Stimulated activated CD8-positive, alpha-beta memory T cell treated with anti-CD3 and anti-CD28 coated beads, Interleukin-15, amount 100 ng/mL, for 48 hours (primary cell): ENCODE data around the gene PCYT1A.

Experiments used
- DNase-seq, 2 donors: peaks; one replicate each; pipeline ENCODE4 v3.0.0-alpha.2; 2020; ENCODE audit warnings: low read depth in 2 of 2

Gene PCYT1A

DNA sequence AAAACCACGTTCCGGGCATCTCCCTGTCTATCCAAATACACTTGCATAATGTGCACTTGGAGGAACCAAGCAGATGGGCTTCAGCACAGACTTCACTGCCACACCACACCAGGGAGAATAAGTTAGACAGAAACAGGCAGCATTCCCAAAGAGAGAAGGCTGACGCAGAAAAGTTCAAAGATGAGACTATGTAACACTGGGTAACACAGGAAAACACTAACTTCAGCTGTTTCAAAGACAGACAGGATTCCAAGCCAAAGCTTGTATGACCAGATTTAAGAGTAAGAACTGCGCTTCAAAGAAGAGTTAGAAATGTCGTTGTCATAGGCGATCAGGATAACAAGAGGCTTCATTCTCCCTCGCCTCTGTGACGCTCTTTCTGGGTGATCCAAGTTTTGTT lies 51.3 kb downstream of the PCYT1A start:
- DNase-seq = no peak

DNA sequence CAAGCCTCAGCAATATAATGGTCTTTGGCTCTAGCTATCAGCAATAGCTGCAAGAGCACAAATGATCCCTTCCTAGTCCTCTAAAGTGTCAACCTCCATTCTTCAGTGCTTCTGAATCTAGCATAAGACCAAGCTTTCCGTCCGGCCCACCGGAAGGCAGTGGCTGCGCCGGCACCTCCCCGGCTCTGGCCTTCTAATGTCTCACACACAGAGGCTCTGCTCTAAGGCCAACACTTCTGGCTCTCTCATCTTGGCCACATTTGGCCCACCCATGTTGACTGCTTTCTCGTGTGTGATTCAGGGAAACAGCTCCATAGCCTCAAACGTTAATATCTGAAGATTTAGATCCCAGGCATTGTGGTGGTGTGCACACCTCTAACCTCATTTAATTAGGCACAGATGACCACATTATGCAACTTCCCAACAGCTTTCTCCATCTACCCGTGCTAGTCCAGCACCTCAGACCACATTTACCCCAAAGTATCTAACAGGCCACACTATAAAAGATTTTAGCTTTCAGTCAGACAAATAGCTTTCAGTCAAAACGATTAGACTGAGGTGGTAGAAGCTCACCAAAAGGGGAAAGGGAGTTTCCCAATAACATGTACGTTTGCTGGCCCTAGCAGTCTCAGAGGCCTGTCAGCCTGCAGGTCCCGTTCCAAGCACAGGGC lies 51.9 kb downstream of the PCYT1A start:
- no peak for DNase-seq

DNA sequence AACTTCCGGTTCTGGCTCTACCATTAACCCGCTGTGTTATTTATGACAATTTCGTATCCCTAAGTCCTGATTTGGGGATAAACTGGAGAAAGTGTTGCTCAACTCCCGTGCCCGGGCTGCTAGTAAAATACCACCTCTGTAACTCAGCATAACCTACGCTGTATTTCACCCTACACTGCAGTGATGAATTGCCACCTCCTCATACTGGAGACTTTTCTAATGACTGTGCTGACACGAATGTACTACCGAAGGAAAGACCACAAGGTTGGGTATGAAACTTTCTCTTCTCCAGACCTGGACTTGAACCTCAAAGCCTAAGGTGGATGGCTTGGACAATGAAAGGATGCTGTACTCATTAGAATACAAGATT lies 54.7 kb downstream of the PCYT1A start:
- no peak for DNase-seq

DNA sequence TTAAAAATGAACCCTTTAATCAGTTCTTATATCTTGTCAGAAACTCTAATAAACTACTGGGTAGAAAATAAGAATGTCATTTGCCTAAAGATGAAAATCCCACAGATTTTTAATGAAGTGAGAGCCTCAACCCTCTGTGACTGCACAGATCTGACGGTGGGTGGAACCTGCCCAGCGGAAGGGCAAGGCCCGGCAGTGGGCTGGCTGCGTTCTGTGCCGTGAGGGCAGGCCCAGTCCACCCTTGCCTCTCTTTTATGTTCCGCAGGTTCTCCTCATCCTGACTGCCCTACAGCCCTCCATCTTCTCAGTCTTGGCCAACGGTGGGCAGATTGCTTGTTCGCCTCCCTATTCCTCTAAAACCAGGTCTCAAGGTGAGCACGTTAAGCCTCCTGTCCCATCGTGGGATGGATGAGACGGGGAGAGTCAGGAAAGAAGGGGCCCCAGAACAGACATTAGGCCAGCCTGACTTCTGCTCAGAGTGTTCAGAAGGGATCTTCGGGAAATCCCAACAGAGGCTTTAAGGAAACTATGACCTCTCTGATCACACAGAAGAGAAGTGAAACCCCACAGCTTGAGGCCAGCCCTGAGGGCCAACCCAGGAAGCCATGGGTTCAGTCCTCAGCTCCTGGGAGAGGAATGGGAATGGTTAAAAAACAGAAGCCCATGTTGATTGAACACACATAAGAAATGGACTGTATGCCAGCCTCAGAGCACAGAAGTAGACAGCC lies 55.2 kb downstream of the PCYT1A start:
- no peak for DNase-seq

DNA sequence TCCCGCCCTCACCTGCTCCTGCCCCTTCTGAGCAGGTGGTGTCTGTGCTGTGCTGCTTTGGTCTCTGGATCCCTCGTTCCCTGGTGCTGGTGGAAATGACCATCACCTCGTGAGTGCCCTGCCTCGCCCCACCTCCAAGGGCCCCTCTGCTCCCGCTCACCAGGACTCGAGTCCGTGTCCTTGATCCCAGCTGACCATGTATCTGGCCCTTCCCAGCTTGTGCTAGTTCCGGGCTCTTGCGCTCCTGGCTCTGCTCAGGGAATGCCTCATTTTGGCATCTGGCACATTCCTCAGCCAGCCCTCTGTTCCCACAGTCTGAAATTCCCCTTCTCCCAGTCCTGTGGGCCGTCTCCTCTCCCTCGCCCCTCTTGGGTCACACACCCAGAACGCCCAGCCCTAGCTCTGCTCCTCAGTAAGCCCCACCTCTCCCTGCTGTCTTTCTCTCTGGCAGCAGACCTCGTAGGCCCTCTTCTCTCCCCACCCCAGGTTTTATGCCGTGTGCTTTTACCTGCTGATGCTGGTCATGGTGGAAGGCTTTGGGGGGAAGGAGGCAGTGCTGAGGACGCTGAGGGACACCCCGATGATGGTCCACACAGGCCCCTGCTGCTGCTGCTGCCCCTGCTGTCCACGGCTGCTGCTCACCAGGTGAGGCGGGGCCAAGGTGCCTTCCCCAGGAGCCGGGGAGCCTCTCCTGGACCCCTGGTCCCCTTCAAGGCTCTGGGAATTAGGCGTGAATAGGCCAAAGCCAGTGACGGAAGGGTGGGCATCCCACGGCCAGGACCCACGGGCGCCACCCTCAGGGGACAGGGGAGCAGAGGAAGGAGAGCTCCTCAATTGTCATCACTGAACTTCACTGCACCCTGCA lies 59.7 kb downstream of the PCYT1A start:
- no peak for DNase-seq

DNA sequence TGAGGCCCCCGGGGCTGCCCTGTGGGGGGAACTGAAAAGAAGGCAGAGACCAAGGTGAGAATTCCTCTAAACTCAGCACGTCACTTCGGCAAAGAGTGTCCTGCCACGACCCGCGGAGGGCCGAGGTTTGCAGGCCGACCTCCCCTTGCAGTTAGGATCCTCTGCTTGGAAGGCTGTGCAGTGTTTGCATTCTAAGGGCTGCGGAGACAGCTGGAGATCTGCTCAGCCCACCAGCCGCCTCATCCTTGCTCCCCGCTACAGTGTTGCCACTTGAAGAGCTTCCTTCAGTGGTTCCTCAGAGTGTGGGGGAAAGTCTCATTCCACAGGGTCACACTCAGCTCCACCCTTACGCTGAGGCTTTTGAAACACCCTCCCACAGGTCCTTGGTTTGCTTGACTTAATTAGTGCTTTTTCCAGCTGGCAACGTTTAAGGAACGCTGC lies 60.4 kb downstream of the PCYT1A start:
- no peak for DNase-seq

DNA sequence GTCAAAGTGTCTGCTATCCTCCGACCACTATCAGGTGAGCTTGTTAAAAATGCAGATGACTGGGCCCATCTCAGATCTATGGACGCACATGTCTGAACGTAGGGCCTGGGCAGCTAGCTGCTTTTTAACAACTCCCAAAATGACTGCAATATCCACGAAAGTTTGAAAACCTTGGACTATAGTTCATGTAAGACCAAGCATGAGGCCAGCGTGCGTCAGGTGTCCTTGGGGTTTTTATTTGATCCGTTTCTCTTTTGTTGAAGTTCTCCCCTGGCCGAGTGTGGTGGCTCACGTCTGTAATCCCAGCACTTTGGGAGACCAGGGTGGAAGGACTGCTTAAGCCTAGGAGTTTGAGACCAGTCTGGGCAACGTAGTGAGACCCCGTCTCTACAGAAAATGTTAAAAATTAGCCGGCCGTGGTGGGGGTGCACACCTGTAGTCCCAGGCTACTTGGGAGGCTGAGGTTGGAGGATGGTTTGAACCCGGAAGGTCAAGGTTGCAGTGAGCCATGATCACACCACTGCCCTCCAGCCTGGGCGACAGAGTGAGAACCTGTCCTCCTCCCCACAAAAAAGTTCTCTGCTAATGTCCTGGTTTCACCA lies 61.7 kb downstream of the PCYT1A start:
- DNase-seq = no peak

DNA sequence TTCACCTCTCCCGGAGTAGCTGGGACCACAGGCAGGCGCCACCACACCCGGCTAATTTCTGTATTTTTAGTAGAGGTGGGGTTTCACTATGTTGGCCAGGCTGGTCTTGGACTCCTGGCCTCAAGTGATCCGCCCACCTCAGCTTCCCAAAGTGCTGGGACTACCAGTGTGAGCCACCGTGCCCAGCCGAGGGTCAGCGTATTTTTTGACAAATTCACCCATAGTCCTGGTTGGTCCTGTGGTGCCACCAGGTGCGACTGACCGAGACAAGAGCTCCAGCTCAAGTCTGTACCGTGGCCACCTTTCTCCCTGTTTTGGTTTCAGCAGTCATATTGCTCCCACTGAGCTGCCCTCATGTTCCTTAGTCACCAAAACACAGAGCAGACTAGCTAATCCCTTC lies 62.4 kb downstream of the PCYT1A start:
- DNase-seq = no peak

DNA sequence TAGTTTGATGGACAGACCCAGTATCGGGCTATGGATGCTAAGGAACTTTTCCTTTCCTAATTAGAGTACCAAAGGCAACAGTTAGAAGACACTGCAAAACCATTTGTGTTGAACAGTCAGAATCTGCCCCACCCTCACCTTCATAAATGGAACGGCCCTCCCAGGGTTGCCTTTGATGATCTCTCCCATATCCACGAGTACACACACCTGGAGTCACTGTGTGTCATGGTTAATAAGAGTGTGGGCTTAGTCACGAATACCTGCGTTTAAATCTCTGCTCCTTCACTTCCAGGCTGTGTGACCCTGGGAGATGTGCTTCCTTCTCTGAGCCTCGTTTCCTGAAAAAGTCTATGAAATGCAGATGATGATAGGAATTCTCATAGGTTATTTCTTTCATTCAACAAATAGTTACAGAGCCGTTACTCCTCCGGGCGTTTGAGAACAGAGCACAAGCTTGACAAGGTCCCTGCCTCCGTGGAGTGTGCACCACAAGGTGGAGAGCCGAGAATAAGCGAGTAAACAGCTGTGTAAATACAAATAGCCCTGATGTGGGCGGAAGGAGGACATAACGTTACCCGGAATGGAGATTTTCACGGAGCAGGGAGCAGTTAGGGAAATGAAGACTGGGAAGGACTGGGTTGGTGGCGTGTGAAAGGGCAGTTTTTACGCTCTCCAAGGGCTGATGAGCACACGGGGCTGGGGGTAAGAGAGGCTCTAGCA lies 64.5 kb downstream of the PCYT1A start:
- DNase-seq = no peak

DNA sequence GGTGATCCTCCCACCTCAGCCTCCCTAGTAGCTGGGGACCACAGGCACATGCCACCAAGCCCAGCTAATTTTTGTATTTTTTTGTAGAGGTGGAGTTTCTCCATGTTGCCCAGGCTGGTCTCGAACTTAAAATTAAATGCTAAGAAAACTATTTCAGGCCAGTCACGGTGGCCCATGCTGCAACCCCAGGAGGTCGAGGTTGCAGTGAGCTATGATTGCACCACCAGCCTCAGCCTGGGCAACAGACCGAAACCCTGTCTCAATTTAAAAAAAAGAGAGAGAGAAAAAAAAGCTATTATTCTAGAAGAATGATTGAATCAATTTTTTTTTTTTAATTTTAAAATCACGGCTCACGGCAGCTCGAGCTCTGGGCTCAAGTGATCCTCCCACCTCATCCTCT lies 66.5 kb downstream of the PCYT1A start:
- no peak for DNase-seq

DNA sequence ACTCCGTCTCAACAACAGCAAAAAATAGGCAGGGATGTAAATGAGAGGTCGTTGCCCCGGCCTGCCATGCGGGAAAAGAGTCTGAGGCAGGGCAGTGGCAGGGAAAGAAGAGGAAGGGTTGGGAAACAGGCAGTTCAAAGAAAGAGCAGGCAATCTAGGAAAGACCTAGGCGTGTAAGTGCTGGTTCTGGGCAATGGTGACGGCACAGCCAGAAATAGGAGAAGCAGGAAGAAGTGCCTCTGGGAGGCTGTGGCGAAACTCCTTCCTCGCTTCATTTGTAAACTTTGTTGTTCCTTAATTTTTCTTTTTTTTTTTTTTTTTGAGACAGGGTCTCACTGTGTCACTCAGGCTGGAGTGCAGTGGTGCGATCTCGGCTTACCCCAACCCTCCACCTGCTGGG lies 66.9 kb downstream of the PCYT1A start:
- no peak for DNase-seq

DNA sequence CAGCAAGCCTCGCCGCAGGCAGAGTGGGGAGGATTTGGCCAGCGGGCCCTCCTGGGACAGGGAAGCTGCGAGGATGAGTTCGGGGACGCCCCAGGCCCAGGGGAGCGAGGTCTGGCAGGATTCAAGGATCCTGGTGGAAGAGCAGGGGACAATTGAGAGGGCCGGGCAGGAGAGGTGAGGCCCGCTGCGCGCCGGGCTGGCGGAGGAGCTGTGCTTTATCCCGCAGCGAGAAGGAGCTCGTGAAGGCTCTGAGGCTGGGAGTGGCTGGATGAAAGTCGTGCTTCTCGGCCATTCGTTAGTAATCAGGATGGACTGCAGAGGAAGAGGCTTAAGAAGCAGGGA lies 67.6 kb downstream of the PCYT1A start:
- DNase-seq = no peak

DNA sequence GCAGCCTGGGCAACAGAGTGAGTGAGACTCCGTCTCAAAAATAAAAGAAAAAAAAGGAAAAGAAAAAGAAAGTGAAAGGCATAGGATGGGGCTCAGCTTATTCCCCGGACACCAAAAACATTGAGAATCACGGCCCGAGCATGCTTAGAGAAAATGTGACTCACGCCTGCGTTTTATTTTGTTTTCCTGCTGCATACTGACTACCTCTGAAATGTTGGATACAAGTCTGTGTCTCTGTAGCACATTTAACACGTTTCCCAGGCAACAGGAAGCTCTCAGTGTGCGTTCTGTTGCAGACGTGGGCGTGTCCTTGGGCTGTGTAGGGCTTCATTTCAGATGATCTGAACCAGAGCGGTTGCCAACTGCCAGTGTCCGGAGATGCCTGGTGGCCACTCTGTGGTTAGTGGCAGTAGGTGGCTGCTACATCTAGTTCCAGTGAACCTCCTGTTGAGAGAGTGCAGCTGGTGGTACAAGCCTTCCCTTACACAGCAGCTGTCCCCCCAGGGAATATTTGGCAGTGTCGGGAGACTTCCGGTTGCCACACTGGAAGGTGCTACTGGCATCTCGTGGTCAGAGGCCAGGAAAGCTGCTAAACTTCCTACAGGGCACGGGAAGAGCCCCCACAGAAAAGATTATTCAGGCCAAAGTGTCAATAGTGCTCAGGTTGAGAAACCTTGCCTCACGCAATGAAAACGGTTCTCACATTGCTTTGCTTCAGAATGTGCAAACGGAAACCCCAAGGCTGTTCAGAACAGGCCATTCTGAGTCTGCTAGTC lies 68.1 kb downstream of the PCYT1A start:
- peak; percentile 30 to 37 for DNase-seq

DNA sequence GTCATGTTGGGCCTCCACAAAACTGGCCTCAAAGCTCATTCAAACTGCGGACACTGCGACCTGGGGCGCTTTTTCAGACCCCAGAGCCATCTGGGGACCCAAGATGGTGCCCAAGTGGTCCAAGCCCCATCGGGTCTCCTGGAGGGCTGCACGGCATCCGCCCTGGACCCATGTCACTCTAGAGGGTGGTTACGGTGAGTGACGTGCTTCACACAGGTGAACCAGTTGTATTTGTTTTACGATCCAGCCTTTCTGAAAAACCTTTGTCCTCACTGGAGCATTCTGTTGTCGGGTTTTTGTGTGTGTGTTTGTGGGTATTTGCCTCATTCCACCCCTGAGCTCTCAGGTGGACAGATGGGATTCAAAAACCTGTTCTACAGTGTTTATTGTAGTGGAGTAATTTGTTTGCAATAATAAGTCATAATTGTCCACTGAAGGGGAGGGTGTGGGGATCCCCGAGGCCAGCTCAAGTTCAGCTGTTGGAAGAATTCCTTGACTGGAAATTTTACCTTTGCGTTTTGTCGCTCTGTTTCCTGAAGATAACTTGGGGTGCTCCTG lies 69.3 kb downstream of the PCYT1A start:
- DNase-seq = no peak

DNA sequence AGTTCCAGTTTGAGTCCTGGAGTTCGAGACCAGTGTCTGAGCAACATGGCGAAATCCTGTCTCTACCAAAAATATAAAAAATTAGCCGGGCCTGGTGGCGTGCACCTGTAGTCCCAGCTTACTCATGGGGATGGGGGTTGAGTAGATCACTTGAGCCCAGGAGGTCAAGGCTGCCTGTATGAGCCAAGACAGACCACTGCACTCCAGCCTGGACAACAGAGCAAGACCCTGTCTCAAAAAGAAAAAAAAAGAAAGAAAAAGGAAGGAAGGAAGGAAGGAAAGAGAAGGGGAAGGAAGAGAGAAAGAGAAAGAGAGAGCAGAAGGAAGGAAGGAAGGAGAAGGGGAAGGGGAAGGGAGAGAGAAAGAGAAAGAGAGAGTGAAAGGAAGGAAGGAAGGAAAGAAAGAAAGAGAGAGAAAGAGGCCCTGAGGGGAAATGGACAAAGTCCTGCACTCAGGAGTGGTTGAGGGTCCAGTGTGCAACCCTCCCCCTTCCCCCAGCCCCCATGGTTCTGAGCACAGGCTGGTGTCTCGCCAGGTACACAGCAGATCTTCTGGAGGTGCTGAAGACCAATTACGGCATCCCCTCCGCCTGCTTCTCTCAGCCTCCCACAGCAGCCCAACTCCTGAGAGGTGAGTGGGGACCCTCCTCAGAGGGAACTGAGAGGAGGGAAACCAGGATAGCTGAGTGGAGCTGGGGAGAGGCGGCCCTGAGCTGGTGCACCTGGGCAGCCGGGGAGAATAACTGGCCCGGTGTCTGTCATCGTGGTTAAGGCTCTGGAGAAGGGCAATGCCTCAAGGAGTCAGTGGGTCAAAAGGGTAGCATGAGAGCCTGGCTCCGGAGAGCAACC lies 70.0 kb downstream of the PCYT1A start:
- DNase-seq = no peak

DNA sequence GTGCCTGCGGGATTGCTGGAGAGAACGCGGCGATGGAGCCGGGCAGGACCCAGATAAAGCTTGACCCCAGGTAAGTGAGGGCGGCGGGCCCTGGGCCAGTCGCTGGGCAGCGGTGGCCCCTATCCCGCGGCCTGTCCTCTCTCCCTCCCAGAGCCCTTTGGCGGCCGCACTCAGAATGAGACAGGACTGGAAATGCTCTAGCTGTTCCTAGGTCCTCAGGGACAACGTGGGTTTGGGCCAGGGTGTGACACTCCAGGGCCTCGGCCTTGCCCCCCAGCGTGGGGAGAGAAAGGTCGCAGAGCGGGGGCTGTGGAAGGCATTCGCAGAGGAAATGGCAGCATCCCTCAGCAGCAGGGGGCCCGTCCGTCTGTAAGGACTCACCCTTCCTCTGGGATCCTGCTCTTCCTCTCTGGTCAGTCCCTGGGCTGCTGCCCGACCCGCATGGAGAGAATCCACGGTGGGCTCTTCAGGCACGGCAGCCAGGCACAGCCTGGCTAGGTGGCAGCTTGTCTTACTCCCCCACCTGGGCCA lies 70.8 kb downstream of the PCYT1A start:
- DNase-seq = no peak

DNA sequence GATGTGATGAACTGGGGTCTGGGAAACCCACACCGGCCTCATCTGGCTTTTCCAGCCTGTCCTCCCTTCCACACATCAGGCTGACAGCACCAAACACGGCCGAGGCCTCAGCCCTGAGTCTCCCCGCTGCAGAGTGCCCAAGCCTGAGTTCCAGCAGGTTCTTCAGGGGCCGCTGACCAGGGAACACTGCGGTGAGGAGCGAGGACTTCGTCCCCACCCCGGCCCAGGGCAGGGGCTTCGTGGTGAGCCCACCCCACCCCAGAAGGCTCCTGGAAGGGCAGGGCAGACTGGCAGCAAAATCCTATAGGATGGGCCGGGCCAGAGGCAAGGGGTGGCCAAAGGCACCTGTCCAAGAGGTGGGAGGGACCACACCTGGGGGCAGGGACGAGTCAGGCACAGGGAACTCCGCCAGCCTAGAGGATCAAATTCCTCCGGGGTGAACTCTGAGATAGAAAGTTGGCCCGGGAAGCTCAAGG lies 71.4 kb downstream of the PCYT1A start, which contains the start of gene SLC51A:
TSS of gene SLC51A (plus strand) at position 446 of the 476 bp plus-strand sequence. CDS start 179 bp downstream, outside the sequence.
- no peak for DNase-seq

DNA sequence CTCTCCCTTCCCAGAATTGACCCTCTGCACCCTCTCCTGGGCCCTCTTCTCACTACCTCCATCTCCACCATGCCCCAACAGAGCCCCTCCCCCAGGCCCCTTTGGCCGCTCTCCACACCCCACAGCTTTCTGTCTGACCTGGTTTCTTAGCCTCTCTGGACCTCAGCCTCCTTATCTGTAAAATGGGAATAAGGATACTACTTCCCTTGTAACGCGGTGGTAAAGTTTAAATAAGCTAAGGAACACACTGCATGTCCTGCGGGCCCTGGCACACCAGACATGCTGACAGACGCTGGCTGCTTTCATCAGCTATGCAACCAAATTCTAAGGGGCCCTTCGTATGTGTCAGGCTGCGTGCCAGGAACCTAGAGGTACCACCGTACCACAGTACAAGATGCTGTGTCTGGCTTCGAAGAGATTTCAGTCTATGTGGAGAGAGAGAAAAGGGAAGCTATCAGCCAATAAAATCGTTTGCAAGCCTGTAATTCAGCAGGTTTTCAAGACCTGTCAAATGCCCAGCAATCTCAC lies 72.0 kb downstream of the PCYT1A start:
- no peak for DNase-seq
